ENCODE measurements around the gene GDF15. TPM values are rescaled to one million over a fixed set of nuclear protein-coding genes. Genes with fewer than 3 reads are reported as not detected.

Gene GDF15
- total and polyA plus RNA-seq, 12 donors = 0.44 to 2.5 (median 0.70) TPM

GRCh38 chr19:18418029-18418482 is 32.1 kb downstream of the GDF15 start:
- H3K27ac ChIP-seq = peak overlapping the region; percentile 78 to 99 (median 96)
- ATAC-seq (peak in 1 of 8 donors; percentile 1), DNase-seq (no peak)
- peaks cover 28 to 85% (median 77%) of the 10 kb centered on the region in 9 donors for H3K4me1 ChIP-seq
- H3K9me3 ChIP-seq = no peaks in the 10 kb centered on the region
- intact Hi-C loops (cut with DNase I) = loop anchor here in 6 of 10 donors (5.0 to 10.0 kb wide), 4 partner anchors 133 to 213 kb away; partner anchors contain the start of genes RAB3A (in 3 of the 6), IQCN (in 1 of the 6) and JUND (in 1 of the 6)
- no peak for TF ChIP-seq CTCF (IDR thresholded peaks at IDR 0.05)
- 8% methylated on average over 28 to 30 of the region's 30 CpGs for WGBS, 2 donors
- H3K27me3 ChIP-seq = peaks cover 0 to 15% (median 0%) of the 10 kb centered on the region in 7 donors
- no peaks in the 10 kb centered on the region for H3K36me3 ChIP-seq
- peak overlapping the region in 9 of 10 donors; percentile 19 to 82 (median 76) for H3K4me3 ChIP-seq

DNA sequence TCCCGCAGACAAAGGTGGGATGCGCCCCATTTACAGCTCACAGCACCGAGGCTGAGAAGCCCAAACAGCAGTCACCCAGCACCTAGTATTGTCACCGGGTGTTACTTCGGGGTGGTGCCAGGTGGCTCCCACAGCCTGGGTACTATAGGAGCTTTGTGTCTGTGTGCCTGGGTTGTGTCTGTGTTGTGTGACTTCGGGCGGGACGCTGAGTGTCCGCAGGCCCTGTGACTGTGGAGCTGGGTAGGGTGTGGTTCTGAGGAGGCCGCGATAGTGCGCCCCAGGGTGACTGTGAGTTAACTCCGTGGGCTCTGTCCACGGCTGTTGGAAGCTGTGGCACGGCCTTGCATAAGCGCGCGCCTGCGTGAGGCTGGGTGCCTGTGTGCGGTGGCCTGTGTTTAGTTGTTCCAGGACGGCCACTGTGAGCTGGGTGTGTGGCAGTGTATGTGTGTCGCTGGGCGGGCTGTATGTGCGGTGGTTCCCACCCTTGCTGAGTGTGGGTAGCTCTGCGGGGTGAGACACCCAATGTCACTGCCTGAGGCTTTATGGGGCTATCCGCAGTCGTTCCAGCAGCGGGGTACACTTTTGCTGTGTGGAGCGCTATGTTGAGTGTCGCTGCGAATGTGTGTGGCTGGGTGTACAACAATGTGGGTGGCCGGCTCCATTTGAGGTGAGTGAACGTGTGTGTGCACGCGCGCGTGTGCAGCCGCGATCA is 32.7 kb downstream of the GDF15 start:
- H3K9me3 ChIP-seq = no peaks in the 10 kb centered on the region
- no peaks in the 10 kb centered on the region for H3K36me3 ChIP-seq
- peak overlapping the region in 9 of 10 donors; percentile 67 to 82 (median 77) for H3K4me3 ChIP-seq
- peak overlapping the region; percentile 78 to 99 (median 96) for H3K27ac ChIP-seq
- intact Hi-C loops (cut with DNase I) = loop anchor here in 6 of 10 donors (5.0 to 10.0 kb wide), 4 partner anchors 134 to 214 kb away; partner anchors contain the start of genes RAB3A (in 3 of the 6), IQCN (in 1 of the 6) and JUND (in 1 of the 6)
- TF ChIP-seq CTCF (IDR thresholded peaks at IDR 0.05) = no peak
- H3K4me1 ChIP-seq = peaks cover 33 to 91% (median 83%) of the 10 kb centered on the region in 9 donors
- H3K27me3 ChIP-seq = peaks cover 0 to 15% (median 0%) of the 10 kb centered on the region in 7 donors
- WGBS, 2 donors = 12 to 13% methylated on average over 39 of the region's 39 CpGs
- DNase-seq (peak in 1 of 2 donors; percentile 47), ATAC-seq (peak in 3 of 8 donors; percentile 0 to 3 (median 1))

- Histone ChIP-seq H3K36me3 (no peaks in the 10 kb centered on the region), H3K4me3 (peak within 1 kb of the TSS; percentile 45 to 82 (median 76)), H3K27me3 (peaks cover 0 to 15% (median 0%) of the 10 kb centered on the region in 7 donors), H3K4me1 (peaks cover 33 to 93% (median 84%) of the 10 kb centered on the region in 9 donors), H3K9me3 (no peaks in the 10 kb centered on the region), H3K27ac (peak within 1 kb of the TSS; percentile 78 to 99 (median 96))
- ATAC-seq (peak in 6 of 8 donors; percentile 0 to 30 (median 7)), DNase-seq (peak; percentile 69 to 82)
- intact Hi-C loops (cut with DNase I) = loop anchor here in 6 of 10 donors (5.0 to 10.0 kb wide), 4 partner anchors 134 to 214 kb away; partner anchors contain the start of genes RAB3A (in 3 of the 6), IQCN (in 1 of the 6) and JUND (in 1 of the 6)
- peak in 8 of 9 donors; percentile 5 to 66 (median 36) for TF ChIP-seq CTCF (IDR thresholded peaks at IDR 0.05)
- WGBS, 2 donors = 0 to 1% methylated on average over 30 to 78 of the region's 80 CpGs
Measured at GRCh38 chr19:18419195-18419698, 33.3 kb downstream of the GDF15 start, which contains the start of gene SSBP4. Gene SSBP4, plus strand, starts transcription at chr19:18419398. Its CDS starts 251 bp downstream, at chr19:18419649.

Measured in heart right ventricle (tissue), 16 donors.